HCT116 (cell line): ENCODE measurements around the gene MYOZ2. TPM values are rescaled to one million over a fixed set of nuclear protein-coding genes. Genes with fewer than 3 reads are reported as not detected.

ENCODE experiments used
- ATAC-seq: fragments of 200-7000 bp; cut with Tn5 transposase; 2 replicates; pipeline ENCODE4 v1.9.1; 2020; ENCODE audit warnings: mild to moderate bottlenecking, moderate library complexity
- BruUV-seq: library from RNA; stranded (reverse); fragments of 400-500 nt; replicated peaks from 2 replicates; lab custom pipeline; 2021; lab: Mats Ljungman, UMichigan
- CTCF ChIA-PET: fragments of 300-600 bp; sonication (Branson Sonifier 250); formaldehyde crosslinking; loops from one replicate; lab custom pipeline; 2021; ENCODE audit warnings: antibody characterized with exemption; lab: Charles Lee
- POLR2A ChIA-PET: fragments of 300-600, 350-600 bp; sonication (Branson Sonifier 250); formaldehyde crosslinking; loops from one replicate; lab custom pipeline; 2021; ENCODE audit warnings: antibody characterized with exemption; lab: Charles Lee
- RAD21 ChIA-PET, 2 experiments: fragments of 300-600 bp; sonication (Branson Sonifier 250); formaldehyde crosslinking; loops; one replicate each; lab custom pipeline; 2023; ENCODE audit warnings: low total read pairs in 2 of 2; ENCODE audit not compliant: uncharacterized antibody in 2 of 2, unreplicated experiment in 2 of 2, low non-redundant PET in 1 of 2; lab: Charles Lee
- DNase-seq: peaks from one replicate; pipeline ENCODE4 v3.0.0-alpha.2; 2010; ENCODE audit warnings: low read depth, low spot score
- H2AFZ ChIP-seq: fragments of 200-600 bp; shearing (Covaris generic), sonication (generic); 2 replicates; pipeline ENCODE4 v1.6.1; 2017; ENCODE audit warnings: low read depth, mixed run types, mixed read lengths, antibody characterized with exemption, low read length; ENCODE audit not compliant: poor library complexity, severe bottlenecking
- H3K27ac ChIP-seq: 2 replicates; pipeline ENCODE4 v1.5.1; 2012; ENCODE audit warnings: low read depth, low read length
- H3K27me3 ChIP-seq: fragments of 200-600 bp; sonication (generic); 2 replicates; pipeline ENCODE4 v1.6.1; 2016; ENCODE audit warnings: mixed run types, low read length, mixed read lengths; ENCODE audit not compliant: insufficient read depth
- H3K36me3 ChIP-seq, 2 experiments: fragments of 200-500 bp in 1 of 2; fragments of 200-600 bp in 1 of 2; sonication (Bioruptor generic) in 1 of 2; sonication (generic) in 1 of 2; 2 replicates each; pipeline versions ENCODE4 v1.5.1 to v1.6.1; 2014 to 2016; ENCODE audit warnings: low read length in 2 of 2, inconsistent platforms in 1 of 2, mixed read lengths in 1 of 2, mixed run types in 1 of 2; ENCODE audit not compliant: insufficient read depth in 2 of 2, control insufficient read depth in 1 of 2
- H3K4me1 ChIP-seq, 2 experiments: fragments of 200-600 bp in 1 of 2; sonication (generic) in 1 of 2; 2 replicates each; pipeline versions ENCODE4 v1.5.1 to v1.6.1; 2012 to 2017; ENCODE audit warnings: low read length in 2 of 2, inconsistent platforms in 1 of 2, mild to moderate bottlenecking in 1 of 2, mixed read lengths in 1 of 2, mixed run types in 1 of 2, moderate library complexity in 1 of 2; ENCODE audit not compliant: insufficient read depth in 2 of 2, control insufficient read depth in 1 of 2
- H3K4me2 ChIP-seq: fragments of 200-600 bp; sonication (generic); 2 replicates; pipeline ENCODE4 v1.6.1; 2017; ENCODE audit warnings: mixed run types, low read length, mixed read lengths
- H3K4me3 ChIP-seq, 2 experiments: fragments of 200-600 bp in 1 of 2; sonication (generic) in 1 of 2; replicated peaks in 1 of 2; 2 replicates each; pipeline ENCODE4 v1.5.1; 2011 to 2016; ENCODE audit warnings: low read length in 2 of 2, control low read depth in 1 of 2, low read depth in 1 of 2, mild to moderate bottlenecking in 1 of 2, mixed read lengths in 1 of 2, mixed run types in 1 of 2
- H3K79me2 ChIP-seq: fragments of 200-600 bp; sonication (generic); 2 replicates; pipeline ENCODE4 v1.6.1; 2017; ENCODE audit warnings: mild to moderate bottlenecking, mixed run types, low read length, moderate library complexity, mixed read lengths; ENCODE audit not compliant: insufficient read depth
- H3K9ac ChIP-seq: fragments of 200-600 bp; sonication (generic); 2 replicates; pipeline ENCODE4 v1.6.1; 2016; ENCODE audit warnings: low read length, mixed read lengths
- H3K9me2 ChIP-seq: fragments of 200-600 bp; sonication (generic), shearing (Covaris generic); 2 replicates; pipeline ENCODE4 v1.6.1; 2017; ENCODE audit warnings: mixed run types, mild to moderate bottlenecking, moderate library complexity; ENCODE audit not compliant: insufficient read depth
- H3K9me3 ChIP-seq, 2 experiments: fragments of 200-500 bp in 1 of 2; fragments of 200-600 bp in 1 of 2; sonication (Bioruptor generic) in 1 of 2; sonication (generic) in 1 of 2; 2 replicates each; pipeline ENCODE4 v1.6.1; 2014 to 2017; ENCODE audit warnings: low read length in 2 of 2, mixed read lengths in 2 of 2, inconsistent platforms in 1 of 2, low read depth in 1 of 2, mild to moderate bottlenecking in 1 of 2, mixed run types in 1 of 2, moderate library complexity in 1 of 2; ENCODE audit not compliant: control insufficient read depth in 1 of 2, insufficient read depth in 1 of 2
- H4K20me1 ChIP-seq: fragments of 200-600 bp; sonication (generic), shearing (Covaris generic); 2 replicates; pipeline ENCODE4 v1.6.1; 2017; ENCODE audit warnings: mixed run types, mild to moderate bottlenecking, moderate library complexity; ENCODE audit not compliant: insufficient read depth
- ATF3 ChIP-seq: IDR thresholded peaks from 2 replicates; pipeline ENCODE4 v1.6.1; 2012
- CEBPB ChIP-seq: IDR thresholded peaks from 2 replicates; pipeline ENCODE4 v1.6.1; 2012; ENCODE audit warnings: low read depth
- EGR1 ChIP-seq: IDR thresholded peaks from 2 replicates; pipeline ENCODE4 v1.6.1; 2012; ENCODE audit warnings: low read depth
- ELF1 ChIP-seq: IDR thresholded peaks from 2 replicates; pipeline ENCODE4 v1.6.1; 2012; ENCODE audit warnings: low read depth, borderline replicate concordance
- EZH2 ChIP-seq: fragments of 200-600 bp; sonication (generic); IDR thresholded peaks from 2 replicates; pipeline ENCODE4 v1.6.1; 2017; ENCODE audit warnings: antibody characterized with exemption, mixed run types
- FOSL1 ChIP-seq: IDR thresholded peaks from 2 replicates; pipeline ENCODE4 v1.6.1; 2012; ENCODE audit warnings: low read depth
- JUND ChIP-seq: IDR thresholded peaks from 2 replicates; pipeline ENCODE4 v1.6.1; 2012
- POLR2A ChIP-seq: IDR thresholded peaks from 2 replicates; pipeline ENCODE4 v1.7.0; 2011; ENCODE audit warnings: borderline replicate concordance; ENCODE audit not compliant: insufficient read depth, insufficient read length; ENCODE audit errors: extremely low read depth
- POLR2AphosphoS5 ChIP-seq: IDR thresholded peaks from 2 replicates; pipeline ENCODE4 v1.6.1; 2011; ENCODE audit warnings: mild to moderate bottlenecking, low read depth, low read length, moderate library complexity
- SP1 ChIP-seq: IDR thresholded peaks from 2 replicates; pipeline ENCODE4 v1.6.1; 2012; ENCODE audit warnings: low read depth
- SRF ChIP-seq: IDR thresholded peaks from 2 replicates; pipeline ENCODE4 v1.6.1; 2012; ENCODE audit warnings: low read depth
- TCF7L2 ChIP-seq: IDR thresholded peaks from 2 replicates; pipeline ENCODE4 v1.7.0; 2011; ENCODE audit warnings: borderline replicate concordance, inconsistent platforms; ENCODE audit not compliant: insufficient read depth, insufficient read length; ENCODE audit errors: extremely low read depth
- YY1 ChIP-seq: IDR thresholded peaks from 2 replicates; pipeline ENCODE4 v1.6.1; 2011; ENCODE audit warnings: low read length, low read depth, moderate library complexity, mild to moderate bottlenecking; ENCODE audit not compliant: insufficient replicate concordance; ENCODE audit errors: extremely low read depth
- ZBTB33 ChIP-seq: IDR thresholded peaks from 2 replicates; pipeline ENCODE4 v1.6.1; 2011; ENCODE audit warnings: mild to moderate bottlenecking, low read length, moderate library complexity; ENCODE audit not compliant: insufficient replicate concordance; ENCODE audit errors: extremely low read depth
- ZFX ChIP-seq: fragments of 450-650 bp; IDR thresholded peaks from 2 replicates; pipeline ENCODE4 v1.6.1; 2017
- intact Hi-C: fragments of 100-400 bp; cut with micrococcal nuclease; formaldehyde crosslinking; loops from 2 replicates; pipeline ENCODE4 v1.10.0; 2022
- total RNA-seq: library from RNA; stranded (reverse); gene quantifications from one replicate; pipeline ENCODE4 v1.2.1, GENCODE V29; 2021; ENCODE audit not compliant: unreplicated experiment
- TF ChIP-seq, protein P1 (sequence below): IDR thresholded peaks from 2 replicates; pipeline ENCODE4 v1.6.1; 2012
- TF ChIP-seq, protein P2 (sequence below), 3 experiments: fragments of 200-600 bp in 1 of 3; sonication (generic) in 1 of 3; IDR thresholded peaks in 2 of 3; conservative IDR thresholded peaks in 1 of 3; 2 replicates each; pipeline ENCODE4 v1.5.1; 2012 to 2017; ENCODE audit warnings: low read depth in 2 of 3, low read length in 2 of 3, antibody characterized with exemption in 1 of 3, borderline replicate concordance in 1 of 3, control low read depth in 1 of 3, mild to moderate bottlenecking in 1 of 3, mixed read lengths in 1 of 3, mixed run types in 1 of 3, moderate library complexity in 1 of 3; ENCODE audit not compliant: insufficient read depth in 1 of 3
- TF ChIP-seq, protein P3 (sequence below): IDR thresholded peaks from 2 replicates; pipeline ENCODE4 v1.6.1; 2012; ENCODE audit warnings: low read depth

Gene MYOZ2
- total RNA-seq, 1 experiment from 2014 or later, result not detected

- TF ChIP-seq SRF, result no peak
- TF ChIP-seq, protein P1, sequence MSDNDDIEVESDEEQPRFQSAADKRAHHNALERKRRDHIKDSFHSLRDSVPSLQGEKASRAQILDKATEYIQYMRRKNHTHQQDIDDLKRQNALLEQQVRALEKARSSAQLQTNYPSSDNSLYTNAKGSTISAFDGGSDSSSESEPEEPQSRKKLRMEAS, result no peak
- TF ChIP-seq, protein P2, sequence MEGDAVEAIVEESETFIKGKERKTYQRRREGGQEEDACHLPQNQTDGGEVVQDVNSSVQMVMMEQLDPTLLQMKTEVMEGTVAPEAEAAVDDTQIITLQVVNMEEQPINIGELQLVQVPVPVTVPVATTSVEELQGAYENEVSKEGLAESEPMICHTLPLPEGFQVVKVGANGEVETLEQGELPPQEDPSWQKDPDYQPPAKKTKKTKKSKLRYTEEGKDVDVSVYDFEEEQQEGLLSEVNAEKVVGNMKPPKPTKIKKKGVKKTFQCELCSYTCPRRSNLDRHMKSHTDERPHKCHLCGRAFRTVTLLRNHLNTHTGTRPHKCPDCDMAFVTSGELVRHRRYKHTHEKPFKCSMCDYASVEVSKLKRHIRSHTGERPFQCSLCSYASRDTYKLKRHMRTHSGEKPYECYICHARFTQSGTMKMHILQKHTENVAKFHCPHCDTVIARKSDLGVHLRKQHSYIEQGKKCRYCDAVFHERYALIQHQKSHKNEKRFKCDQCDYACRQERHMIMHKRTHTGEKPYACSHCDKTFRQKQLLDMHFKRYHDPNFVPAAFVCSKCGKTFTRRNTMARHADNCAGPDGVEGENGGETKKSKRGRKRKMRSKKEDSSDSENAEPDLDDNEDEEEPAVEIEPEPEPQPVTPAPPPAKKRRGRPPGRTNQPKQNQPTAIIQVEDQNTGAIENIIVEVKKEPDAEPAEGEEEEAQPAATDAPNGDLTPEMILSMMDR (IDR thresholded peaks at IDR 0.05 in 2 of 3, conservative IDR thresholded peaks at IDR 0.05 in 1 of 3; ENCODE audit: borderline replicate concordance in 1 of 3, insufficient read depth in 1 of 3, low read depth in 2 of 3, low read length in 2 of 3), result no peak
- no peak for TF ChIP-seq ATF3
- no peak for TF ChIP-seq ELF1
- TF ChIP-seq FOSL1, result no peak
- no peak for TF ChIP-seq JUND
- no peak for TF ChIP-seq TCF7L2
- TF ChIP-seq POLR2A, result no peak
- no peak for TF ChIP-seq SP1
- TF ChIP-seq EGR1, result no peak
- no peak for TF ChIP-seq ZBTB33
- no peak for TF ChIP-seq EZH2
- TF ChIP-seq YY1, result no peak
- TF ChIP-seq CEBPB, result no peak
- no peak for TF ChIP-seq ZFX
- TF ChIP-seq, protein P3, sequence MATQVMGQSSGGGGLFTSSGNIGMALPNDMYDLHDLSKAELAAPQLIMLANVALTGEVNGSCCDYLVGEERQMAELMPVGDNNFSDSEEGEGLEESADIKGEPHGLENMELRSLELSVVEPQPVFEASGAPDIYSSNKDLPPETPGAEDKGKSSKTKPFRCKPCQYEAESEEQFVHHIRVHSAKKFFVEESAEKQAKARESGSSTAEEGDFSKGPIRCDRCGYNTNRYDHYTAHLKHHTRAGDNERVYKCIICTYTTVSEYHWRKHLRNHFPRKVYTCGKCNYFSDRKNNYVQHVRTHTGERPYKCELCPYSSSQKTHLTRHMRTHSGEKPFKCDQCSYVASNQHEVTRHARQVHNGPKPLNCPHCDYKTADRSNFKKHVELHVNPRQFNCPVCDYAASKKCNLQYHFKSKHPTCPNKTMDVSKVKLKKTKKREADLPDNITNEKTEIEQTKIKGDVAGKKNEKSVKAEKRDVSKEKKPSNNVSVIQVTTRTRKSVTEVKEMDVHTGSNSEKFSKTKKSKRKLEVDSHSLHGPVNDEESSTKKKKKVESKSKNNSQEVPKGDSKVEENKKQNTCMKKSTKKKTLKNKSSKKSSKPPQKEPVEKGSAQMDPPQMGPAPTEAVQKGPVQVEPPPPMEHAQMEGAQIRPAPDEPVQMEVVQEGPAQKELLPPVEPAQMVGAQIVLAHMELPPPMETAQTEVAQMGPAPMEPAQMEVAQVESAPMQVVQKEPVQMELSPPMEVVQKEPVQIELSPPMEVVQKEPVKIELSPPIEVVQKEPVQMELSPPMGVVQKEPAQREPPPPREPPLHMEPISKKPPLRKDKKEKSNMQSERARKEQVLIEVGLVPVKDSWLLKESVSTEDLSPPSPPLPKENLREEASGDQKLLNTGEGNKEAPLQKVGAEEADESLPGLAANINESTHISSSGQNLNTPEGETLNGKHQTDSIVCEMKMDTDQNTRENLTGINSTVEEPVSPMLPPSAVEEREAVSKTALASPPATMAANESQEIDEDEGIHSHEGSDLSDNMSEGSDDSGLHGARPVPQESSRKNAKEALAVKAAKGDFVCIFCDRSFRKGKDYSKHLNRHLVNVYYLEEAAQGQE, result no peak
- TF ChIP-seq POLR2AphosphoS5, result no peak
- POLR2A ChIA-PET, result no interaction called here
- Histone ChIP-seq H3K9ac (no peak overlapping the region), H3K9me3 (no peaks in the 10 kb centered on the region), H3K9me2 (no peaks in the 10 kb centered on the region), H3K36me3 (no peaks in the 10 kb centered on the region), H3K4me3 (no peak overlapping the region), H3K4me1 (peaks cover 0 to under 1% of the 10 kb centered on the region in 2 experiments; a peak in 1 of 4 replicates), H3K4me2 (no peak overlapping the region), H3K27ac (no peak overlapping the region), H3K27me3 (no peaks in the 10 kb centered on the region), H2AFZ (no peak overlapping the region), H3K79me2 (no peaks in the 10 kb centered on the region), H4K20me1 (no peaks in the 10 kb centered on the region)
- BruUV-seq, result no TSS peak
- CTCF ChIA-PET, result no interaction called here
- RAD21 ChIA-PET, result no interaction called here
- DNase-seq (no peak), ATAC-seq (no peak)
- intact Hi-C loops, result no loop called here
Measured at GRCh38 chr4:119130365-119131065, 5.1 kb upstream of the MYOZ2 start.
